ENCODE results near the gene HCFC2.
"Not testable (repeated sequence)": the region's sequence is repeated elsewhere in the genome, so short reads cannot be mapped to it uniquely, and the experiment has no call there.

The HCFC2 gene

DNA sequence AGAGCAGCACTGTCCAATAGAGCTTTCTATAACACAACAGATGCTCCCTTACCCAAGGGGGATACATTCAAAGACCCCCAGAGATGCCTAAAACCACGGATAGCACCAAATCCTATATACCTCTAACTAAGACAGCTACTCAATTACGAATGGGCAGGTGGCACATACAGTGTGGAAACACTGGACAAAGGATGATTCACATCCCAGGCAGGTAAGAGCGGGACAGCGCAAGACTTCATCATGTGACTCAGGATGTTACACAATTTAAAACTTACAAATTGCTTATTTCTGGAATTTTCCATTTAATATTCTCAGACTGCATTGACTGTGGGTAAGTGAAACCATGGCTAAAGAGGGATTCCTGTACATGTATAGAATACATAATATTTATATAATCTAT, 5.5 kb upstream of the HCFC2 start:
- no peak for DNase-seq

GRCh38 chr12:104059963-104060362, 4.4 kb upstream of the HCFC2 start:
- no peak for DNase-seq

DNA sequence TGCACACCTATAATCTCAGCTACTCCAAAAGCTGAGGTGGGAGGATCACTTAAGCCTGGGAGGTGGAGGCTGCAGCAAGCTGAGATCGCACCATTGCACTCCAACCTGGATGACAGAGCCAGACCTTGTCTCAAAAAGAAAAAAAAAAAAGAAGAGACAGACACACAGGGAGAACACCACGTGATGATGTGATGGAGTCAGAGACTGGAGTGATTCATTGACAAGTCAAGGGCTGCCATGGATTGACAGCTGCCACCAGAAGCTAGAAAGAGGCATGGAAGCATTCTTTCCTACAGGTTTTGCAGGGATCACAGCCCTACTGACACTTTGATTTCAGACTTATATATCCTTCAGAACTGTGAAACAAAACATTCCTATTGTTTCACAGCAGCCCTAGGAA, 3.5 kb upstream of the HCFC2 start:
- no peak for DNase-seq

DNA sequence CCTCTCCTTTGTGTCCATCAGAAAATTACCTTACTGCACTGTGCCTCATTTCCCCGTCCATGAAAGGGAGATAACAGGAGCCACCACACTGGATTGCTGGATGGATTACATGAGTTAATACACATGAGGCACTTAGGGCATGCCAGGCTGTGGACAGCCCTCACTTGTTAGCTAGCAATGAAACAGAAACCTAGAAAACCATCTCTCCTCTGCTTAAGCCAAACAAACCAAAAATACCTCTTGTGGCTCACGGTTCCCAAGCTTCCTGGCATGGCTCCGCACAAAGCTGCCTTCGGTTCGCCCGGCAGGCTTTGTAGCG, 660 bp upstream of the HCFC2 start:
- peak; percentile 65 for DNase-seq

GRCh38 chr12:104064842-104065427, 604 bp downstream of the HCFC2 start:
- peak; percentile 21 for DNase-seq

DNA sequence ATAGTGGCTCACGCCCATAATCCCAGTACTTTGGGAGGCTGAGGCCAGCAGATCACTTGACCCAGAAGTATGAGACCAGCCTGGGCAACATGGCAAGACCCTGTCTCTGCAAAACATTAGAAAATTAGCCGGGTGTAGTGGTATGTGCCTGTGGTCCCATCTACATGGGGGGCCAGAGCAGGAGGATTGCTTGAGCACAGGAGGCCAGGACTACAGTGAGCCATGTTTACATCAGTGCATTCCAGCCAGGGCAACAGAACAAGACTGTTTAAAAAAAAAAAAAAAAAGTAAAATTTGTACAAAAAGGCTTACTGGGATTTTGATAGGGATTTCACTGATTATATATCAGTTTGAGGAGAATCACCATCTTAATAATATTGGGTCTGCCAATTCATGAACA, 7.8 kb downstream of the HCFC2 start:
- DNase-seq: no peak

DNA sequence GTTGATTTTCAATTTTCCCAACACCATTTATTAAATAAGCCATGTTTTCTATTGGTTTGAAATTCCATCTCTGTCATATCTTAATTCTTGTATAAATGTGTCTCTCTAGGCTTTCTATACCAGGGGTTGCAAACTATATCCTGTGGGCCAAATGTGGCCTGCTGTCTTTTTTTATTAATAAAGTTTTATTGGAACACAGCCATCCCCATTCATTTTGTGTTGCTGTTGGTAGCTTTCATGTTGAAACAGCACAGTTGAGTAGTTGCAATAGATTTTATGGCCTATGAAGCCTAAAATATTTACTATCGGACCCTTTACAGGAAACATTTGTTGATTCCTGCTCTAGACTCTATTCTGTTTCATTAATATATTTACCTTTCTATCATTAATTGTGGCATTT, 9.4 kb downstream of the HCFC2 start:
- no peak for DNase-seq

DNA sequence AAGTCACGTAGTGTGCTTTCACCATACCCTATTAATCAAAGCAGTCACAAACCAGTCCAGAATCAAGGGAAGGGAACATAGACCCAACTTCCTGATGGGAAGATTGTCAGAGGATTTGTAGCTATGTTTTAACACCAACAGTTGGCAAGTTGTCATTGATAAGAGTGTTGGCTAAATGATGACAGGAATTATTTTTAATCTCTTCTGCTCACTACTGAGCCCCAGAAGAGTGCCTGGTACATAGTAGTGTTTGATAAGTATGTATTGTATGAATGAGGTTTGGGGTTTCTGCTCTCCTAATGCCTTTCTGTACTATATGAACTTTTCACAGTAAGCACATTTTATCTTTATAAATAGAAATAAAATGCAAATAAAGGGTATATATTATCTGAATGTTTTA, 14.7 kb downstream of the HCFC2 start:
- DNase-seq: no peak

- DNase-seq: no peak
These were observed 16.4 kb downstream of the HCFC2 start for GRCh38 chr12:104080764-104081163.

DNA sequence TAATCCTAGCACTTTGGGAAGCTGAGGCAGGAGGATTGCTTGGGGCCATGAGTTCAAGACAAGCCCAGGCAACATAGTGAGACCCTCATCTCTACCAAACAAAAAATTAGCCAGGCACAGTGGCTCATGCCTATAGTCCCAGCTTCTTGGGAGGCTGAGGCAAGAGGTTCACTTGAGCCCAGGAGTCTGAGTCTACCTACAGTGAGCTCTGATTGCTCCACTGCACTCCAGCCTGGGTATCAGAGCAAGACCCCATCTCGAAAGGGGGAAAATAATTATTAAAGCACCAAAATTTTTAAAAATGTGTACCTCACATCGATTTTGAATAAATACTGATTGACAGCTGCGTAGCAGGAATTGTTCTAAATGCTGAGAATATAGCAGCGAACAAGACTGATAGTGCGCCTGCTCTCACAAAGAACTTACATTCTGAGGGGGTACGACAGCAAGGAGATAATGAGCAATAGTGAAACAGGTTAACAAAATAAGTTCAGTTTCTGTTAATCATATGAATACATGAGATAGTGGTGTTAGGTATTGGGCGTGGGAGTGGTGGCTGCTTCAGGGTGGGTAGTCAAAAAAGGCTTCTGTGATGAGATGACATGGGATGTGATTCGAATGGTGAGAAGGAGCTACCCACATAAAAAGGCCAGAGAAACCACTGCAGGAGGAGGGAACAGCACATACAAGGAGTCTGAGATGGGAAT, 19.6 kb downstream of the HCFC2 start:
- no peak for DNase-seq

- DNase-seq: no peak
These were observed 26.4 kb downstream of the HCFC2 start for GRCh38 chr12:104090685-104091084.

- no peak for DNase-seq
These were observed 26.8 kb downstream of the HCFC2 start for GRCh38 chr12:104091136-104091535.

DNA sequence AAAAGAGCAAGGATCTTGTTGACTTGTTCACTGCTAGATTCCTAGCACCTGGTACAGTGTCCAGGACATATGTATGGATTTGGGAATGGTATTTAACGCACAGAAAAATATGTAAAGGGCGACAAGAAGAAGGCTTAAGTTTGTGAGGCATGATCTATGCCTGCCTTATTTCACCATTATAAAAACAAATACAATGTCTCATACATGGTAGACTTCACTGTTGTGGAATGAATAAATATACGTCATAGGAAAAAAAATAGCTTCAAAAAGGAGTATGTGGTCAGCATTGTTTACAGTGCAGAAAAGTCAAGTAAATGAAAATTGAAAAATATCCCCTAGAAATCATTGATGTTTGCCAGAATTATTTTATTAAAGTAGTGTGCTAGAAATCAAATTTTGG, 30.0 kb downstream of the HCFC2 start:
- DNase-seq: no peak

- no peak for DNase-seq
These were observed 31.0 kb downstream of the HCFC2 start for GRCh38 chr12:104095289-104095688.

GRCh38 chr12:104097954-104098353, 33.6 kb downstream of the HCFC2 start:
- no peak for DNase-seq

- DNase-seq: no peak
These were observed 41.1 kb downstream of the HCFC2 start for GRCh38 chr12:104105461-104105860.

- no peak for DNase-seq
These were observed 42.6 kb downstream of the HCFC2 start for GRCh38 chr12:104106965-104107364.

DNA sequence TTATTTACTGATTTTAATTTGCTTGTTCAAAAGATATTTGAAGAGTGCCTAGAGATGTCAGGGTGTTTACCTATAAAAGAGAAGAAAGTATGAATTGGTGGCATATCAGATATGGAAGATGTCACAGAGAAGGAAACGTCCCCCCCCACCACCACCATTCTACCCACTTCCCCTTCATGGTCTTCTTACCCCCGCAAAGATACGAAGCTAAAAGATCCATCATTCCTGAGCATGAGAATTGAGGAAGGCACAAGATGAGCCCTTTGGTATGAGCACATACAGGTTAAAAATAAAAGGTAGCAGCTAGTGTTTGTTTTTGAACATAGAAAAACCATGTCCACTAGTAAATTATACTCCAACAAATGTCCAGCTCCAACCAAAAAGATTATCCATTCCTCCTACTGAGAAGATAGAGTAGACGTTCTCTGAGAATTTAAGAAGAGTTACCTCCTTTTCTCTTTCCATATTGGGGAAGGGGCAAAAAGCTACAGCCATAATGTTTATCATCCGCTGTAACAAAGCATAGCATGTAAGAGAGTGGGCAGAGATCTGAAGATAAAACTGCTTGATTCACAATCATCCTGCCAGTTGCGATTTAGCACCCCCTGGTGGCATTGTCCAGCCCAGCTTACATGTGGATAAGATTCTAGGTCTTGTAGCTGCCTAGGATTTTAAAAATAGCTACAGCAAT, 44.6 kb downstream of the HCFC2 start:
- DNase-seq: peak; percentile 77

DNA sequence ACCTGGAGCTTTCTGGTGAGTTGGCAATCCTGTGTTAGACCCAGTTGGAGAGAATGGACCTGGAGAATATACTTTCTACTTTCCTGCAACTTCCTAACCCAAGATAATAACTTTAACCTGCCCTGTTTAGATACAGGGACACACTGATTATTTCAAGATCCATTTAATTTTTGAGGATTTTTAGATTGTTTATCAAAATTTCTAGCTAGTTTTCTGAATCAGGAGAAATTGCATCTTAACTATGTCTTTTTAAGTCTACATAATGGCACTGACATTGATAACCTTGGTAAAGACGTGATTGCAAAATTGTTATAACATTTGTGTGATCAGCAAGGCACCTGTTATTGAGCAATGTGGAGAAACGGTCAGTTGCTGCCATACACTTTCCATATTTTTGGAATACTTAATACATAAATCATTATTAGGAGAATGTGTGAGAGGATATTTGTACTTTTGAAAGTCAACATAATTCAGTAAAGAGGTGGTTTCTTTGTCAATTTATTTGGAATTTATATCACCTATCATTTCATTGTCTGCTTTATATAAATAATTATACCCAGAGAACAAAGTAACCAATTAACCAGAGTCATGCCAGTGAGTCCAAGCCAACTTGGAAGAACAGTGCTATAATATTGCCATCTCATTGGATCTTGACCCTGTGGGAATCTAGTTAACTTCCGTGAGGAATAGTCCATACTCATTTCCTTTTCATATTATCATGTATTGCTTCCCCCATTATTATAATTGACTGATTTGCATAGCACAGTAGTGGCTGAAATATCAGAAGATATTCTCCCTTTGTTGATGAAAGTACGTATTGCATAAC, 45.3 kb downstream of the HCFC2 start:
- DNase-seq: no peak

DNA sequence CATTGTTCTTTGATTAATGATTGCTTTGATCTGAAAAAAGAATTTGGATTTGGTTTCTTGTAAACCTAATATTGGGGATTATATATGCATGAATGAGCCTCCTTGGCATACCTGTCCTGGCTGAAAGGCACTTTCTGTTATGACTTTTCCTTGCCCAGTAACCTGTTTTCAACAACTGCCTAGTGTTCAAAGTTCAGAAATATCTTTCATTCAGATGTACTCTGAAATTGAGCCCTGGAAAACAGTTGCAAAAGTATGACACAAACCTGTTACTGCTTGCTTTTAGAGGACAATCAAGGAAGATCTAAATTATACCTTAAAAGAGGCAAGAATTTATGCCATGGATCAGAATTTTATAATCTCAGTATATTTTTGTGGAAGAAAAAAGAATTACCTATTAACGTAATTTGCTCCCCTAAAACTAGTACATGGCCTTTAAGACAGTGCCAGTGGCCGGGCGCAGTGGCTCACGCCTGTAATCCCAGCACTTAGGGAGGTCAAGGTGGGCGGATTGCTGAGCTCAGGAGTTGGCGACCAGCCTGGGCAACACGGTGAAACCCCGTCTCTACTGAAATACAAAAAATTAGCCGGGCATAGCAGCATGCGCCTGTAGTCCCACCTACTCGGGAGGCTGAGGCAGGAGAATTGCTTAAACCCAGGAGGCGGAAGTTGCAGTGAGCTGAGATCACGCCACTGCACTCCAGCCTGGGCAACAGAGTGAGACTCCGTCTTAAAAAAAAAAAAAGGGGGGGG, 50.7 kb downstream of the HCFC2 start:
- DNase-seq: not testable (repeated sequence)

DNA sequence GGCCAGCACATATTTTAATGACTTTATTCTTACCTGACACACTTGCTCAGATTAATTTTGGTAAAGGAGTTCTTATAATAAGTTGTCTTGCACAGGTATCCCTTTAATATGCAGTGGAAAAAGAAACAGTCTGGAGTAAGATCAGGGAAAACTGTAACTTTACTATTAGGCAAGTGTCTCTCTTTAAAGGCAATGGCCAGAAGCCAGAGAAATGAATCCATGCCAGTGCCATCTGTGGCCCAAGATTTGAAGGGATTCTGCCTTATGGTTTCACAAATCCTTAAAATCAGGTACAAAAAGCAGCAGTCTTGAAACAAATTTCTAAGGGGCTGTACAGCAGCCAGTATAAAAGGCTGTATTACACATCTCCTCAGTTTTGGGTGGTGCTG, 51.2 kb downstream of the HCFC2 start:
- DNase-seq: no peak

DNA sequence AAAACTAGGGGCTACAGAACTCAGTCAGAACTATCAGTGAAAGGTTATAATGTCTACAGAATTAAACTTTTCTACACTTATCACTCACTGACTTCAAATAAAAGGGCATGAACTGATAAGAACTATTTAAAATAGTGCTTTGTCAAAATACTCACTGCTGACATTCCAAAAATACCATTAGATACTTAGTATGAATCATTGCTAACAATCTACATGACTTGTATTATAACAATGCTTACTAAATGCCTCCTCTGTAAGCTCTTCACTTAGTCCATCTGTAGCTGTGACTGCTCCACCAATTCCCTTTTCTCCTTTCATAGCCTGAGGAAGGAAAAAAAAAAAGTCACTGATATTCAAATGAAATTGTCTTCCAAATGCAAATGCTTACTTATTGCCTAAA, 56.7 kb downstream of the HCFC2 start:
- no peak for DNase-seq

DNA sequence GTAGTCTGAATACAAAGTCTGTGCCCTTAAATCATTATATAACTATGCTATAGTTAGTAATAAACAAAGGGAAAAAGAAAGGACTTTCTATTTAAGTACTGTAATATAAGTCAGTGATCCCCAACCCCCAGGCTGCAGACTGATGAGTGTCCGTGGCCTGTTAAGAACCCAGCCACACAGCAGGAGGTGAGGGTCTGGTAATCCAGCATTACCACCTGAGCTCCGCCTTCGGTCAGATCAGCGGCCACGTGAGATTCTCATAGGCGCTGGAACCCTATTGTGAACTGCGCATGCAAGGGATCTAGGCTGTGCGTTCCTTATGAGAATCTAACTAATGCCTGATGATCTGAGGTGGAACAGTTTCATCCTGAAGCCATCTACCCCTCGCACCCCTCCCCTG, 58.0 kb downstream of the HCFC2 start:
- DNase-seq: no peak

Measured in NCI-H146 (cell line).